ENCODE data around the gene BRD4.

Gene BRD4

DNA sequence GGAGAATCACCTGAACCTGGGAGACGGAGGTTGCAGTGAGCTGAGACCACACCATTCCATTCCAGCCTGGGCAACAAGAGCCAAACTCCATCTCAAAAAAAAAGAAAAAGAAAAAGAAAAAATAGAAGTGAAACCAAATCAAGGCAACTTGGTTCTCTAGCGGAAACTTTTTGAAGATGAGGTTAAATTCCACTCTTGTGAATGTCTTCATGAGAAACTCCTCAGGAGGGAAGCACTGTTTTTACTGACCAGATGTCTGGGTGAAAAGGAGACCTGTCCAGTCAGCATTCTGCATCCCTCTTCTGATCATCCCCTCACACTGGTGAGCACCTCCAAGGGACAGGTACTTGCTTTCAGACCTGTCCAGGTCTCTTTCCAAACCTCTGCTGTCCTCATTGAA, 15.8 kb downstream of the BRD4 start:
- POLR2A ChIA-PET, result no interaction called here
- WGBS (ENCODE audit: insufficient coverage), result 86% methylated on average over 2 of the region's 2 CpGs
- no peak for DNase-seq
- H3K4me1 ChIP-seq (ENCODE audit: control extremely low read depth in 1 of 4, control insufficient read depth in 4 of 4, insufficient read depth in 4 of 4, low read length in 3 of 4), result peaks cover 15 to 49% (median 27%) of the 10 kb centered on the region in 4 experiments
- peaks cover 0 to 9% (median under 1%) of the 10 kb centered on the region in 4 experiments for H3K36me3 ChIP-seq (ENCODE audit: control insufficient read depth in 4 of 4, insufficient read depth in 4 of 4, low read length in 3 of 4)
- no peaks in the 10 kb centered on the region for H3K9me3 ChIP-seq (ENCODE audit: control extremely low read depth in 1 of 5, control insufficient read depth in 4 of 5, insufficient read depth in 2 of 5, low read depth in 1 of 5, low read length in 4 of 5)
- peak overlapping the region in 1 of 2 experiments; percentile 13 for H3K27ac ChIP-seq (ENCODE audit: insufficient read depth in 1 of 2, low read depth in 1 of 2, low read length in 2 of 2, poor library complexity in 1 of 2, severe bottlenecking in 2 of 2)
- no peaks in the 10 kb centered on the region for H3K27me3 ChIP-seq (replicated peaks in 2 of 5; ENCODE audit: control insufficient read depth in 4 of 5, insufficient read depth in 5 of 5, low read length in 4 of 5)
- H3K4me3 ChIP-seq (ENCODE audit: control insufficient read depth in 1 of 7, extremely low read depth in 1 of 7, insufficient read depth in 4 of 7, low read depth in 2 of 7, low read length in 6 of 7), result no peak overlapping the region
- CTCF ChIA-PET, result interaction anchor here (0.8 to 1.4 kb wide), 3 partner anchors 8 to 13 kb away, joined by 4 to 6 read pairs (median 4); no protein-coding TSS in a partner anchor

DNA sequence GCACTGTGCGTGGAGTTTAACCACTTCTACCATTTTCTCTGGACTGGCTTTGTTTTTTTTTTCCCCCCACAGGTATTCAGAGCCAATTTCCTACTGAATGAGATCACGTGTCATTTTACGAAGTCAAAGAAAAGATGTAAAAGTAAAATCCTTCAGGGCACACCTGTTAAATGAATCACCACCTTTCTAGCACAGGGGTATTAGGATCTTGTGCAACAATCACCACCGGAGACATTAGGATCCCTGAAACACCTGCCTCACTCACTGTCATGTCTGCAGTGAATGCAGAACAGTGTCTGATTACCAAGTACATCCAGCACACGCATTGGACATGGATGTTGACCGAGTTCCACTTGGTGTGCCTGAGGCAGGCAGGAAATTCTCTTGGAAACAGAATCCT, 17.2 kb downstream of the BRD4 start:
- Histone ChIP-seq H3K36me3 (ENCODE audit: control insufficient read depth in 4 of 4, insufficient read depth in 4 of 4, low read length in 3 of 4) (peaks cover 0 to 9% (median under 1%) of the 10 kb centered on the region in 4 experiments), H3K4me1 (ENCODE audit: control extremely low read depth in 1 of 4, control insufficient read depth in 4 of 4, insufficient read depth in 4 of 4, low read length in 3 of 4) (peaks cover 15 to 43% (median 24%) of the 10 kb centered on the region in 4 experiments), H3K27ac (ENCODE audit: insufficient read depth in 1 of 2, low read depth in 1 of 2, low read length in 2 of 2, poor library complexity in 1 of 2, severe bottlenecking in 2 of 2) (peak overlapping the region in 1 of 2 experiments; percentile 25), H3K4me3 (ENCODE audit: control insufficient read depth in 1 of 7, extremely low read depth in 1 of 7, insufficient read depth in 4 of 7, low read depth in 2 of 7, low read length in 6 of 7) (no peak overlapping the region), H3K9me3 (ENCODE audit: control extremely low read depth in 1 of 5, control insufficient read depth in 4 of 5, insufficient read depth in 2 of 5, low read depth in 1 of 5, low read length in 4 of 5) (no peaks in the 10 kb centered on the region), H3K27me3 (replicated peaks in 2 of 5; ENCODE audit: control insufficient read depth in 4 of 5, insufficient read depth in 5 of 5, low read length in 4 of 5) (no peaks in the 10 kb centered on the region)
- ChIA-PET POLR2A (no interaction called here), CTCF (interaction anchor here (1.0 to 1.4 kb wide), 3 partner anchors 17 to 23 kb away, joined by 3 to 4 read pairs (median 4); no protein-coding TSS in a partner anchor)
- DNase-seq, result no peak
- 98% methylated on average over 6 of the region's 6 CpGs for WGBS (ENCODE audit: insufficient coverage)

DNA sequence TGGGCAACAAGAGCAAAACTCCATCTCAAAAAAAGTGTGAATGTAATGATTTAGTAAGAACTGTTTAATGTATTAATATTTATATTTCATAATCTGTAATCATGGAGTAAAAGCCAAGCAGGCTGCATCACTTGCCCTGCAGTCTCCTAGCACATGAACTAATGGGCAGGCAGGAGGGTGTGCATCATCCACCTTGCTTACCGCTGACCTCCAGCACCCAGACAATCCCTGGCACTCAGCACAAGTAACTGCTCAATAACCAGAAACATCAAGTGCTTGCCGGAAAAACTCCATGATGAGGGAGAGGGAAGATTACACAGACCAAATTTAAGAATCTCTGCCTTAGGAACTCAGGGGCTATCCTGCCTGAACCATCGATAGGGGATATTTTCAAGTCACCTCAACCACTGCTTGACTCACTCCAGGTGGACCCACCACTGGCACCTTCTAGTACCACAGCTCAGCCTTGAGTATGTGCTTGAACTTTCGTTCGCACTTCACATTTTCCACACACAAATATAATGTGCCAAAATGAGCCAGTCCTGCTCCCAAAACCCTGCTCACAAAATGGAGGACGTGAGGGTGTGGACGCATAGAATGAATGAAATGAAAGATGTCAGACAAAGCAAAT, 18.6 kb downstream of the BRD4 start:
- Histone ChIP-seq H3K27ac (ENCODE audit: insufficient read depth in 1 of 2, low read depth in 1 of 2, low read length in 2 of 2, poor library complexity in 1 of 2, severe bottlenecking in 2 of 2) (no peak overlapping the region), H3K4me1 (ENCODE audit: control extremely low read depth in 1 of 4, control insufficient read depth in 4 of 4, insufficient read depth in 4 of 4, low read length in 3 of 4) (peaks cover 12 to 34% (median 20%) of the 10 kb centered on the region in 4 experiments), H3K36me3 (ENCODE audit: control insufficient read depth in 4 of 4, insufficient read depth in 4 of 4, low read length in 3 of 4) (peaks cover 0 to 9% (median under 1%) of the 10 kb centered on the region in 4 experiments), H3K9me3 (ENCODE audit: control extremely low read depth in 1 of 5, control insufficient read depth in 4 of 5, insufficient read depth in 2 of 5, low read depth in 1 of 5, low read length in 4 of 5) (no peaks in the 10 kb centered on the region), H3K4me3 (ENCODE audit: control insufficient read depth in 1 of 7, extremely low read depth in 1 of 7, insufficient read depth in 4 of 7, low read depth in 2 of 7, low read length in 6 of 7) (no peak overlapping the region), H3K27me3 (replicated peaks in 2 of 5; ENCODE audit: control insufficient read depth in 4 of 5, insufficient read depth in 5 of 5, low read length in 4 of 5) (no peaks in the 10 kb centered on the region)
- POLR2A ChIA-PET, result interaction anchor here (1.2 kb wide), 1 partner anchor 11 kb away, joined by 3 read pairs; no protein-coding TSS in a partner anchor
- CTCF ChIA-PET, result interaction anchor here (2.2 kb wide), 1 partner anchor 10 kb away, joined by 6 read pairs; no protein-coding TSS in a partner anchor
- 100% methylated on average over 2 of the region's 7 CpGs for WGBS (ENCODE audit: insufficient coverage)
- DNase-seq, result no peak

DNA sequence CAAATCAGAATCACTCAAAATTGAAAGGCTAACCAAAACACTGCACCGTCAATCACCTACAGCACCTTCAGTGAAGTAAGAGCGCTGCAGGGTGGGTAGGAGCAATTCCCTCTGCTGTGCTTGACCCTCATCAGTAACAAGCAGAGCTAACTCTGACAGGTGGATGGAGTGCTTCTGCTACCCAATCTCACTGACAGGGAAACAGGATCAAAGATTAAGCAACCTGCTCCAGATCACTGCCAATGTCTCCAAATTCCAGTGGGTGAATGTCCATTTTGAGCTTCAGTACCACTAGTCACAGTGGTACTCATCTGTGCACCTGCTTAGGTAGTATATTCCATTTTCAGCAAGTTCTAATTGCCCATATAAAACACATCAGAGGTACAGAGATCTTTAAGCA, 25.2 kb downstream of the BRD4 start:
- peaks cover 0 to 9% (median 3%) of the 10 kb centered on the region in 5 experiments for H3K9me3 ChIP-seq (ENCODE audit: control extremely low read depth in 1 of 5, control insufficient read depth in 4 of 5, insufficient read depth in 2 of 5, low read depth in 1 of 5, low read length in 4 of 5)
- WGBS (ENCODE audit: insufficient coverage), result 100% methylated on average over 2 of the region's 2 CpGs
- no peak for DNase-seq
- H3K4me3 ChIP-seq (ENCODE audit: control insufficient read depth in 1 of 7, extremely low read depth in 1 of 7, insufficient read depth in 4 of 7, low read depth in 2 of 7, low read length in 6 of 7), result no peak overlapping the region
- H3K27ac ChIP-seq (ENCODE audit: insufficient read depth in 1 of 2, low read depth in 1 of 2, low read length in 2 of 2, poor library complexity in 1 of 2, severe bottlenecking in 2 of 2), result no peak overlapping the region
- H3K4me1 ChIP-seq (ENCODE audit: control extremely low read depth in 1 of 4, control insufficient read depth in 4 of 4, insufficient read depth in 4 of 4, low read length in 3 of 4), result peaks cover 3 to 17% (median 9%) of the 10 kb centered on the region in 4 experiments
- ChIA-PET CTCF (no interaction called here), POLR2A (no interaction called here)
- no peaks in the 10 kb centered on the region for H3K27me3 ChIP-seq (replicated peaks in 2 of 5; ENCODE audit: control insufficient read depth in 4 of 5, insufficient read depth in 5 of 5, low read length in 4 of 5)
- H3K36me3 ChIP-seq (ENCODE audit: control insufficient read depth in 4 of 4, insufficient read depth in 4 of 4, low read length in 3 of 4), result peaks cover 0 to 7% (median 2%) of the 10 kb centered on the region in 4 experiments

DNA sequence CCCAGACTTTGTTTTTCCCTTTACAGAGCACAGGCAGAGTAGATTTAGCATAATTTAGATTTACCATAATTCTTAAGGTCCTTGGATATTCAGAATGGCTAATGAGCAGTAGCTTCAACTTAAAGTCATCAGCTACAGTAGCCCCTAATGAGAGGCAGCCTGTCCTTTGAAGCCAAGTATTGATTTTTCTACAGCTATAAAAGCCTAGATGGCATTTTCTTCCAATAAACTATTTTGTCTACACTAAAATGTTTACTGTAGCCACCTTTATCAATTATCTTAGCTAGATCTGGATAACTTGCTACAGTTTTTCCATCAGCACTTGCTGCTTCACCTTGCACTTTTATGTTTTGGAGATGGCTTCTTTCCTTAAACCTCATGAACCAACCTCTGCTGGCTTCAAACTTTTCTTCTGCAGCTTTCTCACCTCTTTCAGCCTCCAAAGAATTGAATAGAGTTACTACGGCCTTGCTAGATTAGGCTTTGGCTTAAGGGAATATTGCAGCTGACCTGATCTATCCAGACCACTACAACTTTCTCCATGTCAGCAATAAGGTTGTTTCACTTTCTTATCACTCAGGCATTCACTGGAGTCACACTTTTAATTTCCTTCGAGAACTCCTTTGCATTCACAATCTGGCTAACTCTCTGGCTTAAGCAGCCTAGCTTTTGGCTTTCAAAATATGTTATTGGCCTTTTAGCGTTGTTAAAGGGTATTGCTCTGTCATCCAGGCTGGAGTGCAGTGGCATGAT, 26.6 kb downstream of the BRD4 start:
- Histone ChIP-seq H3K4me1 (ENCODE audit: control extremely low read depth in 1 of 4, control insufficient read depth in 4 of 4, insufficient read depth in 4 of 4, low read length in 3 of 4) (peaks cover 0 to 16% (median 11%) of the 10 kb centered on the region in 4 experiments), H3K36me3 (ENCODE audit: control insufficient read depth in 4 of 4, insufficient read depth in 4 of 4, low read length in 3 of 4) (peaks cover 0 to 7% (median 2%) of the 10 kb centered on the region in 4 experiments), H3K27ac (ENCODE audit: insufficient read depth in 1 of 2, low read depth in 1 of 2, low read length in 2 of 2, poor library complexity in 1 of 2, severe bottlenecking in 2 of 2) (no peak overlapping the region), H3K9me3 (ENCODE audit: control extremely low read depth in 1 of 5, control insufficient read depth in 4 of 5, insufficient read depth in 2 of 5, low read depth in 1 of 5, low read length in 4 of 5) (peaks cover 0 to 9% (median 3%) of the 10 kb centered on the region in 5 experiments), H3K4me3 (ENCODE audit: control insufficient read depth in 1 of 7, extremely low read depth in 1 of 7, insufficient read depth in 4 of 7, low read depth in 2 of 7, low read length in 6 of 7) (no peak overlapping the region), H3K27me3 (replicated peaks in 2 of 5; ENCODE audit: control insufficient read depth in 4 of 5, insufficient read depth in 5 of 5, low read length in 4 of 5) (no peaks in the 10 kb centered on the region)
- POLR2A ChIA-PET, result no interaction called here
- DNase-seq, result no peak
- CTCF ChIA-PET, result interaction anchor here (0.5 kb wide), 1 partner anchor 11 kb away, joined by 3 read pairs; no protein-coding TSS in a partner anchor
- WGBS (ENCODE audit: insufficient coverage), result 100% methylated on average over 2 of the region's 3 CpGs

DNA sequence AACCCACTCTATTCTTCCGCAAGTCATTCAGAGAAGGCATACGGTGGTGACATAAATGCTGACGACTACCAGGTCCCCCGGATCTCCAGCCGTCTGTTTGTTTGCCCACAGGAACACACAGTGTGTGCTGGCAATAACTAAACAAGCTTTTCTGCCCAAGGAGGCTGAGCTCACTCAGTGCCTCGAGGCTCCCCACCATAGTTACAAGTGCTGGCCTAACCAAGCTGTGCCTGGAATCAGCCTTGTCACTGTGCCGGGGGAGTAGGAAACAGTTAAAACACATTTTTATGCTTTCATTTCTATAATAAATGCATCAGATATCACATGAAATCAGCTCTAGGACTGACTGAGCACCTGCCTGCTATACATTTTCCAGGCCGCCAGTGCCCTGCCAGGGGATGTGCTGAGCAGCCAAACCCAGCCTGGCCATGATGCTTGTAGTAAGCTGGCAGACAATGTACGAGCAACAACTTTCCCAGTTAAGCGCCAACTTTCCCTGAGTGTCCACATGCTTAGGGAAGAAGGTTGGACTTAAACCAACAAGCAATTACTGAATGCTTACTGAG, 28.1 kb downstream of the BRD4 start:
- ChIA-PET POLR2A (interaction anchor here (0.9 to 1.7 kb wide), 2 partner anchors 15 to 16 kb away, joined by 3 to 6 read pairs; no protein-coding TSS in a partner anchor), CTCF (interaction anchor here (1.1 to 2.3 kb wide), 4 partner anchors 9 to 20 kb away, joined by 3 to 9 read pairs (median 6); no protein-coding TSS in a partner anchor)
- peaks cover 0 to 9% (median 3%) of the 10 kb centered on the region in 5 experiments for H3K9me3 ChIP-seq (ENCODE audit: control extremely low read depth in 1 of 5, control insufficient read depth in 4 of 5, insufficient read depth in 2 of 5, low read depth in 1 of 5, low read length in 4 of 5)
- H3K36me3 ChIP-seq (ENCODE audit: control insufficient read depth in 4 of 4, insufficient read depth in 4 of 4, low read length in 3 of 4), result peaks cover 0 to 7% (median 2%) of the 10 kb centered on the region in 4 experiments
- no peak overlapping the region for H3K4me3 ChIP-seq (ENCODE audit: control insufficient read depth in 1 of 7, extremely low read depth in 1 of 7, insufficient read depth in 4 of 7, low read depth in 2 of 7, low read length in 6 of 7)
- DNase-seq, result no peak
- H3K27ac ChIP-seq (ENCODE audit: insufficient read depth in 1 of 2, low read depth in 1 of 2, low read length in 2 of 2, poor library complexity in 1 of 2, severe bottlenecking in 2 of 2), result no peak overlapping the region
- WGBS (ENCODE audit: insufficient coverage), result 92% methylated on average over 8 of the region's 10 CpGs
- no peaks in the 10 kb centered on the region for H3K27me3 ChIP-seq (replicated peaks in 2 of 5; ENCODE audit: control insufficient read depth in 4 of 5, insufficient read depth in 5 of 5, low read length in 4 of 5)
- H3K4me1 ChIP-seq (ENCODE audit: control extremely low read depth in 1 of 4, control insufficient read depth in 4 of 4, insufficient read depth in 4 of 4, low read length in 3 of 4), result peaks cover 0 to 20% (median 11%) of the 10 kb centered on the region in 4 experiments
